GM18520 (cell line): Measurements from ENCODE around the gene WDFY4.

Experiments
- ATAC-seq: cut with Tn5 transposase; IDR thresholded peaks from one replicate; pipeline ENCODE4 v1.9.1; 2021; ENCODE audit not compliant: unreplicated experiment

The WDFY4 gene

DNA sequence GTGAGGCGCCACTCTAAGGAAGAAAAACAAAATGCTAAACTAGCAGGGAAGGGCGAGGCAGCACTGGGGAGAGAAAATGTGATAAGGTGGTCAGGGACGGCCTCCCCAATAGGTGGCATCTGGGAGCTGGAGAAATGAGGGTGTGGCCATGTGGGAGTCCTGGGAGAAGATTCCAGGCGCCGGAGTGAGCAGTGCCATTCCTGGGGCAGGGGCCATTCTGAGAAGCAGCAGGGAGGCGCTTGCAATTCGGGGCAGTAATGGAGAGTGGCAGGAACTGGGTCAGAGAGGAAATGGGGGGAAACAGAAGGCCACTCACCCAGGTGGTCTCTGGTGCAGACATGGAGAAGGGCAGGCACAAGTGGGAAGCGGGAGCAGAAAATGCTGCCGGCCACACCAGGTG, 316.7 kb downstream of the WDFY4 start:
- no peak for ATAC-seq

DNA sequence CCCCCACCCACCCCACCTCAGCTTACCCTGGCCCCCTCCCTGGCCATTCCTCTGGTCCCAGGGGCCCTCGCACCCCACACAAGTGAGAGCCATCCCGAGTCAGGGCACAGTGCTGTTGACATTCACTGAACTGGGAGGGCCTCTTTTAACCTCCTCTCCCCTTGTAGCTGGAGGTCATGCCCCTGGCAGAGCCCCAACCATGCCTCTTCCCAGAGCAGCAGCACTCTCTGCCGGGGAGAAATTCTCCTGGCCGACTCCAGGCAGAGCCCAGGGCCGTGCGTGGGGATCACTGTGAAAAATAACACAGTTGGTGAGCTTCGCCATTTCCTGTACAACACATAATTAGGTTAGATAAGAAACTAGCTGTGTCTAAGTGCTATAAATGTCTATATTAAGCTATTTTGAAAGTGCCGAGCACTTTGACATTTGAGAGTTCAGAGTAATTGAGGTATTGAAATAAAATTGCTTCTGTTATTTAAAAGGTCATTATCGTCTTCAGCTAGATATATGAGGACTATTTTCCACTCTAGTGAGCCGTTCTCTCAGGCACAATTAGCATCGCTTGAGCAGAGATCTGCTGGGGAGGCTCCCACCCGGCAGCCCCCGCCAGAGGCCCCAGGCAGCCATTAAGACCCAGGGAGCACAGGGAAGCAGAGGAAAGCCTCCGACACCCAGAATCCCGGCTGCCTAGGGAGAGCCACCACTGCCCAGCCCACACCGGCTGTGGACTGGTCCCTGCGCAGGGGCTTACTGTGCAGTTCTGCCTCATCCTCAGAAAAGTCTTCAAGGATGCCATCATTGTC, 317.4 kb downstream of the WDFY4 start:
- ATAC-seq = no peak

DNA sequence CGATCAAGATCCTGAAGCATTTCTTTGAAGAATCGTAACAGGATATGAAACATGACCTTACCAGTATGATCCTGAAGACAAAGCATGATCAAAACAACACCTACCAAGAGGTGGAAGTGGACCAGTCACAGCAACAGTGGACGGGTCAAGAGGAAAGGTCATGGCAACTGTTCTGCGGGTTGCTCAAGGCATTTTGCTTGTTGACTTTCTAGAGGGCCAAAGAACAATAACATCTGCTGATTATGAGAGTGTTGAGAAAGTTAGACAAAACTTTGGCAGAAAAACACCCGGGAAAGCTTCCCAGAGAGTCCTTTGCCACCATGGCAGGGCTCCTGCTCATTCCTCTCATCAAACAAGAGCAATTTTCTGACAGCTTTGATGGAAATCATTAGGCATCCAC, 320.6 kb downstream of the WDFY4 start:
- no peak for ATAC-seq

DNA sequence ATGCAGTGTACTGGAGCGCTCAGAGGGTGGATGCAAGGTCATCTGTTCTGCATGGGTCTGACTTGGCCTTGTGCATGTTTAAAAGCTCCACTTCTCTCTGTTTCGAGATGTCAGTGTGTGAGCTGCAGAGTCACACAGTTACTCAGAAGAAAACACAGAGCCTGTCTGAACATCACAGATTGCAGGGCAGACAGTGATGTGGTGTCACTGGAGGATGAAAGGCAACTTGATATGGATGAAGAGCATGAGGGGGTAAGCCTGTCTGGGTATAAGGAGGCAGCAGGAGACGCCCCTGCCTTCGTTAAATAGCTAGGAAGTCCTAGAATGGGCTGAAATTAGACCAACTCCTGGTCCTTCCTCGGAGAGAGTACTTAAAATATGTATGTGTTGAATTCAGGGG, 322.5 kb downstream of the WDFY4 start:
- ATAC-seq = no peak

DNA sequence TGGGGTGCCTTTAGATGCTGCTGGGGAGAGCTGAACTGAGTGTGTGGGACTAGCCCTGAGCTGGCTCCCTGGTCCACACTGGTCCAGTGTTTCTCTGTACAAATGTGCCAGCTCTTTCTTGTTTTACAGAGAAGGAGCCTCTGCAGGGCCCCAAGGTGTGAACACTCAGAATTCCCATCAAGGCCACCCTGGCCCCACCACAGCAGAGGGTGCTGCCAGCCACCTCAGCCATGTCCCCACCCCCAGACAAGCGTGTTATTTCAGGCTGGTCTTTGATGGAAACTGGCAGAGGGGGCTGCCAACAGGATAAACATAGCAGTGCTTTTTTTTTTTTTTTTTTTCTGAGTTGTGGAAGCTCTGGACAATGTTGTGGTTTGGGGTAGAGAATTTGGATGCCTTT, 323.4 kb downstream of the WDFY4 start:
- ATAC-seq = no peak

DNA sequence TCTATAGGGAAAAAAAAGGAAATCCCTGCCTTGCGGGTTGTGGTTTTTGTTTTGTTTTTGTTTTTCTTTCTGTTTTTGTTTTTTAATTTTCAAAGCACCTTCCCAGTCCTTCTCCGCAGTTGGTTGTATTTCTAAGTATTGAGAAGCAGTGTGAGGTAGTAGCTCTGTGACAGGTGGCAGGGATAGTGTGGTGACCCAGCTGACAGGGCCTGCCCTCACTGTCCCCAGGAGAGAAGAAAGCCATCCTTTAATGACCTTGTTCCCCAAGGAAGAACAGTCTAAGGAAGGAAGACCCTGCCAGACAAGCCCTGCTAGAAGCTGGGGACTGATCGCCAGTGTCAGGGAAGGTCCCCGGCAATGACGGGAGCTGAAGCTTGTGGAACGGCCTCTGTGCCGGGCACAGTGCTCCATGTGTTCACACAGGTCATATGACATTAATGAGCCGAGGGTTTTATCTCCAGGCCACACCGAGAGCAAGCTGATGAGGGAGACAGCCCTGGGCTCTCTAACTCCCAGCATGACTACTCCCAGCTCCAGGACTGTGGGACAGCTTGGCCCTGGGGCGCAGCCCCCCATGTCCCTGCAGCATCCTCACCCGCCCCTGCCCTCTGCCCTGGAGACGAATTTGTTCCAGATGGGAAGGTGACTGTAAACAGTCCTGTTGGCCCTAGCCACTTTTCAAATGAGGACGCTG, 324.0 kb downstream of the WDFY4 start:
- no peak for ATAC-seq

DNA sequence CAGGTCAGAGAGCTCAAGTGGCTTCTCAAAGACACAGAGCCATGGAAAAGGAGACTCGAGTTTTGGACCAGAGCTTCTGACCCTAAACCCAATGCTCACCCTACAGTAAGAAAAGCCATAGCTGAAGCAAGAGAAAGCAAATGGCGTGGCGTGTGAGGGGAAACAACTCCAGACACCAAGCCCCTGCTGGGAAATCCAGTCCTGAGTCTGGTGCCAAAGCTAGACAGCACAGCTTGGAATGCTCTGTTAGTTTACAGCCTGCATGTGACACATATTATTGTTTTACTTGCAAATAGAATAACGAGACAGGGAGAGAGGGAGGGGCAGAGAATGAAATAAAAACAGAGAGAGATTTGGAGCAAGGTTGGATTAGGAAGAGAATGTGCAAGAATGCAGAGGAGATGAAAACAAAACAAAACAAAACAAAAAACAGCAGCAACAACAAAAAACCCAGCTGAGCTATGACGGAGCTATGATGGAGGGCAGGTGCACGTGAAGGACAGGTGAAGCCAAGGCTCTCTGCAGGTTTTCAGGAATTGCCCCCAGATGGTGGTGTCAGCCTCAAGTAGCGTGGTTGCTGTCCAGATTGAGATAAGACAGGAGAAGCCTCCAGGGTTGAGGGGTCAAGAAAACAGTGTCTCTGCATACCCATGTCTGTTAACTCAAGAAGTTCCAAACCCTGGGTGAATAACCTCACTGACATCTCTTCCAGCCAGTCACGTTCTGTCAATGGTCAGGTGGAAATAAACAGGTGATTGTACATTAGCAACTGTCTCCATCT, 324.7 kb downstream of the WDFY4 start:
- ATAC-seq = no peak

DNA sequence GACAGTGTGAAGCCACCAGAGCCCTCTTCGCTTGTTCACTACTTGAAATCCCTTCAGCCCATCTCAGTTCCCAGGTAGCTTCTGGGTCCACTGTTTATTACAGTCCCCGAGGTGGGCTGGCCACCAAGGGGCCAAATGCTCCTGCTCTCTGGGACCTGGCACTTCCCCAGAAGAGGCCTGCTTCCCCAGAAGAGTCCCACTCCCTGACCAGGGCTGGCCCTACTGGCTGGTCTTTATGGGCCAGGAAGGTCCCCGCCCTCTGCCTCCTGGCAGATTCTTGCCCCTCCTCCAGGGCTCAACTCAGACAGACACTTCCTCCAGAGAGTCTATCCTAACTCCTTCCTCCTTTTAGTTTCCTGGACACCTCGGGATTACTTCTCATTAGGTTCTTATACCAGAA, 325.6 kb downstream of the WDFY4 start:
- ATAC-seq = no peak

DNA sequence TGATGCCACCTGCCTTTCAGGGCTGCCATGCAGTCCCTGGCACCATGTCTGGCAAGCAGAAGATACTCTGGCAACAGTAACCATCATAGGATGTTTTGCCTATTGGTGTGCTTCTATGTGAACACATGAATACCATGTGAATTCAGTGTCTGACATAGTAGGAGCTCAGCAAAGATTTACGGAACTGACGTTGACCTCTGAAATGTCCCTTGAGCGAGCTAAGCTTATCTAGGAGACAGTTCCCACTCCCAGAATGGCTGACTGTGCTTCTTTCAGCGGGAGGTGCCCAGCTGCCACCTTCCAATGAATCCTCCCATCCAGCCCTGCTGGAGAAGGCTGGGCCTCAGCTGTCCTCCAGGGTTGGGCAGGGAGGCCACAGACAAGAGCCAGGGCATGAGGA, 326.2 kb downstream of the WDFY4 start:
- no peak for ATAC-seq

DNA sequence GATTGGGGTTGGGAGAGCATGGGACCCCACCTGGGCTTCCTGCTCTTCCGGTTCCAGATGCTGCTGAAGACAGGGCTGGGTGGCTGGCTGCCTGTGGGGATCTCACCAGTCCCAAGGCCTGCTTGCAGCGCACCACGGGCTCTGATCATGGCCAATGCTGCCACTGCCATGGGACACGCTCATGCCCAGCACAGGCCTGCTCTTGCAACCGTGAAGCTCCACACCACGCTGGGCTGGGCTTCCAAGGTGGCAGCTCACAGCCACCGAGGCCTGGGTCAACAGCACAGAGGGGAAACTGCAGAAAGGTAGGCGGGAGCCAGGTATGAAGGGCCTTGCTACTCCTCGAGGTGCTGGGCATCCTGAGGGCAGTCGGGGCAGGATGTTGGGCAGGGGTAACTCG, 327.1 kb downstream of the WDFY4 start:
- ATAC-seq = no peak

DNA sequence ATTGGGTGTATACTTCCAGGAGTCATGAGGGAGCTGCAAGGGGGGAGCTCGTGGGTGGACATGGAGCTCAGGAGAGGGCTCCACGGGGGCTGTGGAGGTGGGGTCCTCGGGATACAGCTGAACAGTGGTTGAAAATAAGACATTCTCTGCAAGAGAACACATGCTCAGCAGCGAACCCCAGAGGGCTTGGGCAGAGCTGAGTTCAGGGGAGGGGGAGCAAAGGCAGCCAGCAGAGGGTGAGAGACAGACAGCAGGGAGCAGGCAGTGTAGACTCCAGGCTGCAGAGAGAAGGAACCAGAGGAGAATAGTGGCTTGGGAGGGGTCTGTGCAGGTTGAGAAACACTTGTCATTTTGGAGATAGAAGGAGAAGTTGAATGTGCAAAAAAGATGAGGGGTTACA, 327.9 kb downstream of the WDFY4 start:
- no peak for ATAC-seq

DNA sequence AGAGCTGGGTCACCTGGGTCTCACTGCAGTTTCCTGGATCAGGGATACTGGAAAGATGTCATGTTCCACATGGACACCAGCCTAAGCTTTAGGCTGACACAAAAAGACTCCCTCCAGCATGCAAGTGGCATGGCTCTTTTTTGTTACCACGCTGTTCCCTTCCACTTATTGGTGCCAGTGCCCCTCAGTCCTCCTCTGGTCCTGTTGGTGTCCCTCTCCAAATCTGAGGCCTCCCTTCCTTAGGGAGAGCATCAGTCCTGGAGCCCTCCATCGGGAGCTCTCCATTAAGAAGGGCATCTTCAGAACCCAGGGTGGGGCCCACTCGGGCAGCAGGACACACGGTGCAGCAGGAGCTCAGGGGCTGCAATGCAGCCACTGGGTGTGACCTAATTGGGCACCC, 331.0 kb downstream of the WDFY4 start:
- ATAC-seq = no peak

DNA sequence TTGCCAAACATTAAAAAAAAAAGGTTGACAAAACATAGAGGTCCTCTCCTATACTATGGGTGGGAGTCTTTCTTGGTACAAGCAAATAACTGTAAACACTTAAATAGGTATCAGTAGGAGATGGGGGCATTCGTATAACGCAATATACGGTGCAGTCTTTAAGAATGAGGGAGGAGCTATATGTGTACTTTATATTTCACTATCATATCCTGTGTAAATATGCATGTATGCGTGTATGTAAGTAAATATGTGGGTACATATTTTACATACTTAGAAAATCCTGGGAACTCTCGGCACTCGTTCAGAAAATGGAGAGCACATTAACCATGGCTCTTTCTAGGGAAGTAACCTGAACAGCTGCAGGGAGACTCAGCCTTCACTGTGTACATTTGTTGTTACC, 337.0 kb downstream of the WDFY4 start:
- ATAC-seq = no peak

DNA sequence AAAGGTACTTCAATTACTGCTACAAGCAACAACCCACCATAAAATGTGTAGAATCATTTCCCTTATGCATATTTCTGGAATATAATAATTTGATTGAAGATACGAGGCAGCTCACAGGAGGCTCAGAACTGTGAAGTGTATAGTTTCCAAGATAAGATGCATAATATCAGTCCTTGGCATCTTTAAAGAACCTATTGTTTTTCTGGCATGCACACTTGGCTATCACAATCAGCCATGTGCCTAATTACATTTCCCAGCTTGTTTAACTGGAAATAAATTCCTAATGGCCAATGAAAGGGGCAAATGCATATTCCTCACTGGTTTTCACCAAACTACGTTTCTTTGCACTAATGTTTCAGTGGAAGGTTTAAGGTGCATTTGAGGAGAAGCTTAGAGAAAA, 338.4 kb downstream of the WDFY4 start:
- ATAC-seq = no peak

DNA sequence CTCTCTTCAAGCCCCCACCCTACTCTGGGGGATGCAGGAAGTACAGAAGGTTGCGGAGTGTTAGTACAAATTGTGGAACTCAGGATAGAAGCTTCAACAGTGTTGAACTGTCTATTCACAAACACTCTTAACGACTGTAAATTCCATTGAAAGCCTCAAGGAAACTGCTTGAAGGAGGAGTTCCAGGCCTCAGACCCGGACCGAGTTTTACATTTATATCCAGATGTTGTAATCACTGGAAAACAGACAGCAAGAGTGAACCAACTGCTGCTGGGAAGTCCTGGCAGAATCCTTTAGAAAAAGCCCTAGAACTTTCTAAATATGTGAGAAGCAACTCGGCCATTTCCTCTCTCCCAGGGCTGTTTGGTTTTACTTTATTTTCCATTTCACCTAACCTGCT, 339.1 kb downstream of the WDFY4 start:
- no peak for ATAC-seq

DNA sequence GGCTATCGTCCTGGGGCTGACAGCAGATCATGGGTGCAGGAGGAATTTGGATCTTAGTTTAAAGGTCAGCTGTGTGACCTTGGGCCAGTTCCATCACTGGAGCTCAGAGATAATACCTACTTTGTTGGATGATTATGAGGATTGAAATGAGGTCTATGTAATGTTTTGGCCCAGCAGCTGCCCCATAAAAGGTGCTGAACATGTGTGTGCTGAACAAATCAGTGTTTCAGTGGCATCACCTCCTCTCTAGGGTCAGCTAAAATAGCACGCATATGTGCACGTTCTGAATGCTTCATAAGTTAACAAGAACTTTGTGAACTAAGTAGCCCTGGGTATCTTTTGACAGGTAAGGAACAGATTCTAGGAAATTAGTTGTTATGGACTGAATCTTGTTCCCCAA, 339.8 kb downstream of the WDFY4 start:
- ATAC-seq = no peak

DNA sequence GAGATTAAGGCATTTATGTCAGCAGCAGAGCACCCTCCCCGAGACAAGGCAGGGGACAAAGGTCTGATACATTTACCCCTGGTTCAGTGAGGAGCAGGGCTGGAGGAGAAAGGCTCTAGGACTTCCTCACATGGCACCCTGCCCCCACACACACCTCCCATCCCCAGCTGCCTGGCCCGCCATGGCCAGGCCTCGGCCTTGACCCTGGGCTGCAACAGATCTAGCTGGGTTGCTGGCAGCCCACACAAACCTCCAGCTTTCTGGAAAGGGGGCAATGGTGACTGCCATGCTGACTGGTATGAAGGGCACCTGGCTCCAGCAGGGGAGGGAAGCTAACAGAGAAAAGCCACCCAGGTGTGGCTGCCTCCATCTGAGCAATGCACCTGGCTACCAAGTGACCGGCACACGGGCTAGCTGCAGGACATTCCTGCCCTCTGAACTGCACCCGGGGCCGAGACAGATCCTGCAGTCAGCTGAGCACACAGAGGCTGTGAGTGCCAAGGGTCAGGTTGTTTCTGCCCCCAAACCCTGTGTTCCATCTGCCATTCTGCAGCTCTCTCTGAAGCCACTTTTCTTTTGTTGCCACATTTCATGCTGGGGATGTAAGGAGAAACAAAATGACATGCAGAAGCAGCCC, 340.8 kb downstream of the WDFY4 start:
- ATAC-seq = no peak

DNA sequence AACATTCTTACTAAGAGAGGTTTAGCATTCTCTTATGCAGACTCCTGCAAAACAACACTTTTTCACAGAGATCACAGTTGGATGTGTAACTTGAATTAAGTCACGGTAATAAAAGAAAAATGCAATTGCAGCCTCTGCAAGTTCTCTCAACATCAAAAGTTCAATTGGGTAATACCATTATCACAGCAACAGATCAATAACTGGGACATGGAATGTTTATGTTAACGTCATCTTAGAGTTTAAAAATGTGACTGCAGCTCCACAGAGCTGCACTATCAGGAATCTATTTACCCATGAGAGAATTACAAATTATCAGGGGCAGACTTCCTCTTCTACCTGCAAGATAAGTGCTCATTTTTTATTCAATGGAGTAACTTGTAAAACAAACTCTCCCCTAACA, 344.0 kb downstream of the WDFY4 start:
- ATAC-seq = no peak

DNA sequence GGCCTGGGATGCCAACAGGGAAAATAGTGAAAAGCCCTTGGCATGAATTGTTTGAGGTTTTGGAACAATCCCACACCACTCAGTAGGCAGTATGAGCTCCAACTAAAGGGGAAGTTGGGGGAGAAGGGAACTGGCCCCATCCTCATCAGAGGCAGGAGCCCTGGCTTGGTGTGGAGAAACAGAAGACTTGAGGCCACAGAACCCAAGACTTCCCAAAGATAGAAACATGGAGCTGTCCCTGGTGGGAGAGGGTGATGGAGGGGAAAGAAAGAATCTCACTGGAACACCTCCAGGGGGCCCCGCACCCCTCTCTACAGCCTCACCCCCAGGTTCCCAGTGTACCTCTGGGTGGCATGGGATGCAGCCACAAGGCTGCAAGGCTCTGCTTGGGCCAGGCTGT, 345.0 kb downstream of the WDFY4 start:
- ATAC-seq = no peak
